OCI-LY7 (cell line): Measurements from ENCODE around the gene ITSN1.

ENCODE experiments used
- EZH2phosphoT487 ChIP-seq: fragments of 200-600 bp; sonication (generic); IDR thresholded peaks from 2 replicates; pipeline ENCODE4 v1.6.1; 2018; ENCODE audit warnings: low read depth, borderline replicate concordance, mild to moderate bottlenecking, mixed run types, antibody characterized with exemption, low read length, moderate library complexity, mixed read lengths
- TF ChIP-seq, protein P1 (sequence below): fragments of 200-600 bp; sonication (generic); conservative IDR thresholded peaks from 2 replicates; pipeline ENCODE4 v1.5.1; 2014; ENCODE audit warnings: mild to moderate bottlenecking, antibody characterized with exemption, low read length, moderate library complexity, mixed read lengths

DNA sequence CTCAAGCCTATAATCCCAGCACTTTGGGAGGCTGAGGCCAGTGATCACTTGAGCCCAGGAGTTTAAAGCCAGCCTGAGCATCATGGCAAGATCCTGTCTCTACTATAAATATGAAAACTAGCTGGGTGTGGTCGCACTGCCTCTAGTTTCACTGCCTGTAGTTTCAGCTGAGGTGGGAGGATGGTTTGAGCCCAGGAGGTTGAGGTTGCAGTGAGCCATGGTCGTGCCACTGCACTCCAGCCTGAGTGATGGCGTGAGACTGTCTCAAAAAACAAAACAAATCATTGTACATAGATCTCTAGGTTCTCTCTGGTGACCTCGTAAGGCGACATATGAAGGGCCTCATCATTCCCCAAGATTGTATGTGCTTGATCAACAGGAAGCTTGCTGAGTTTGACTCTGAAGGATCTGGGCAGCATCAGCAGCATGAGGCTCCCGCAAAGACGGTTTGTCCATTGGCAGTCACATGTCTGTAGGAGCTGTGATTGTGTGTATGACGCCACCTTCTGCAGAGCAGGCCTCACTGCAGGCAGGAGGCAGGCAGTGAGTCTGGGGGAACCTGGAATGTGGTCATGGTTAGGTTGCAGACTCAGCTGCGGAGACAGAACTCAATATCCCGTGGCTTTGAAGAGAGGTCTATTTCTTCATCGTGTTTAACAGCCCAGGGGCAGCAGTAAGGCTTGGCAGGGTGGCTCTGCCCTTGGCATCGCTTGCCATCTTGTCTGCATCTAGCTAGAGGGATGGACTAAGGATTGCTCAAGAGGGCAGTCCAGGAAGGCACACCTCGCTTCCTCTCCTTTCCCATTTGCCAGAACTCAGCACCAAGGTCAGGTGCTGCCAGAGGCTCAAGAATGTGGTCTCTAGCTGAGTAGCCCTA is 259.3 kb downstream of the ITSN1 start:
- TF ChIP-seq, protein P1, sequence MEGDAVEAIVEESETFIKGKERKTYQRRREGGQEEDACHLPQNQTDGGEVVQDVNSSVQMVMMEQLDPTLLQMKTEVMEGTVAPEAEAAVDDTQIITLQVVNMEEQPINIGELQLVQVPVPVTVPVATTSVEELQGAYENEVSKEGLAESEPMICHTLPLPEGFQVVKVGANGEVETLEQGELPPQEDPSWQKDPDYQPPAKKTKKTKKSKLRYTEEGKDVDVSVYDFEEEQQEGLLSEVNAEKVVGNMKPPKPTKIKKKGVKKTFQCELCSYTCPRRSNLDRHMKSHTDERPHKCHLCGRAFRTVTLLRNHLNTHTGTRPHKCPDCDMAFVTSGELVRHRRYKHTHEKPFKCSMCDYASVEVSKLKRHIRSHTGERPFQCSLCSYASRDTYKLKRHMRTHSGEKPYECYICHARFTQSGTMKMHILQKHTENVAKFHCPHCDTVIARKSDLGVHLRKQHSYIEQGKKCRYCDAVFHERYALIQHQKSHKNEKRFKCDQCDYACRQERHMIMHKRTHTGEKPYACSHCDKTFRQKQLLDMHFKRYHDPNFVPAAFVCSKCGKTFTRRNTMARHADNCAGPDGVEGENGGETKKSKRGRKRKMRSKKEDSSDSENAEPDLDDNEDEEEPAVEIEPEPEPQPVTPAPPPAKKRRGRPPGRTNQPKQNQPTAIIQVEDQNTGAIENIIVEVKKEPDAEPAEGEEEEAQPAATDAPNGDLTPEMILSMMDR: peak; percentile 57
- no peak for TF ChIP-seq EZH2phosphoT487
